ENCODE results near the gene FHL2. TPM values are rescaled to one million over a fixed set of nuclear protein-coding genes. Genes with fewer than 3 reads are reported as not detected.
A peak's percentile ranks its signal among the peaks of the same experiment; 100 is the strongest.

Gene FHL2
- total and polyA plus RNA-seq, 7 donors, result 24.7 to 114 (median 35.4) TPM

DNA sequence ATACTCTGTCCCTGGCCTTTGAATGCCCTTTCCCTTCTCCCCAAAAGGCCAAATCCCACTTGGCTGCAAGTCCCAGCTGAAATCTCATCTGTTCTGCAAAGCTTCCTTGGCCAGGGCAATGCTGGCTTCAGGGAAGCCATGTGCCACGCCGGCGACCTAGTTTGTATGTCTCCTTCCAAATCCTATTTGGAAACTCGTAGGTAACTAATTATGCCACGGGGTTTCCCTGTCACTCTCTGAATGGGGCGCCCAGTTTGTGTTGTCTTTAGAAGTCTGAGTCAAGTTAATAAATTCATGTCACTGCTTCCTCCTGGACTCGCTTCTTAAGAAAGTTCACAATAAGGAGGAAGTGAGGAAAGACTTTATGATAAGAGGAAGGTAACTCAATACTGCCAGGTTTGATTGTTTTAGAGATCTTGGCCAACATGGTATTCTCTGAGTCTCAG is 19.1 kb downstream of the FHL2 start:
- Histone ChIP-seq H3K36me3 (ENCODE audit: insufficient read depth in 1 of 2, low read depth in 1 of 2) (peaks cover 0 to 13% of the 10 kb centered on the region in 2 donors), H3K4me3 (peak overlapping the region; percentile 9), H3K27ac (peak overlapping the region; percentile 84), H3K9me3 (no peaks in the 10 kb centered on the region), H3K27me3 (ENCODE audit: insufficient read depth in 3 of 3, low read length in 2 of 3) (no peaks in the 10 kb centered on the region), H3K4me1 (peaks cover 93% of the 10 kb centered on the region)
- TF ChIP-seq, protein P1, sequence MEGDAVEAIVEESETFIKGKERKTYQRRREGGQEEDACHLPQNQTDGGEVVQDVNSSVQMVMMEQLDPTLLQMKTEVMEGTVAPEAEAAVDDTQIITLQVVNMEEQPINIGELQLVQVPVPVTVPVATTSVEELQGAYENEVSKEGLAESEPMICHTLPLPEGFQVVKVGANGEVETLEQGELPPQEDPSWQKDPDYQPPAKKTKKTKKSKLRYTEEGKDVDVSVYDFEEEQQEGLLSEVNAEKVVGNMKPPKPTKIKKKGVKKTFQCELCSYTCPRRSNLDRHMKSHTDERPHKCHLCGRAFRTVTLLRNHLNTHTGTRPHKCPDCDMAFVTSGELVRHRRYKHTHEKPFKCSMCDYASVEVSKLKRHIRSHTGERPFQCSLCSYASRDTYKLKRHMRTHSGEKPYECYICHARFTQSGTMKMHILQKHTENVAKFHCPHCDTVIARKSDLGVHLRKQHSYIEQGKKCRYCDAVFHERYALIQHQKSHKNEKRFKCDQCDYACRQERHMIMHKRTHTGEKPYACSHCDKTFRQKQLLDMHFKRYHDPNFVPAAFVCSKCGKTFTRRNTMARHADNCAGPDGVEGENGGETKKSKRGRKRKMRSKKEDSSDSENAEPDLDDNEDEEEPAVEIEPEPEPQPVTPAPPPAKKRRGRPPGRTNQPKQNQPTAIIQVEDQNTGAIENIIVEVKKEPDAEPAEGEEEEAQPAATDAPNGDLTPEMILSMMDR (IDR thresholded peaks at IDR 0.05), result no peak
- intact Hi-C loops (cut with DNase I), result loop anchor here (10.0 kb wide), 2 partner anchors 365 to 405 kb away; partner anchors contain the start of gene NCK2 (in 1 of the 2)
- DNase-seq (peak in 1 of 2 donors; percentile 81), ATAC-seq (peak; percentile 65 to 82 (median 76))
- WGBS, 3 donors, result 26 to 34% (median 28%) methylated on average over 7 of the region's 7 CpGs

DNA sequence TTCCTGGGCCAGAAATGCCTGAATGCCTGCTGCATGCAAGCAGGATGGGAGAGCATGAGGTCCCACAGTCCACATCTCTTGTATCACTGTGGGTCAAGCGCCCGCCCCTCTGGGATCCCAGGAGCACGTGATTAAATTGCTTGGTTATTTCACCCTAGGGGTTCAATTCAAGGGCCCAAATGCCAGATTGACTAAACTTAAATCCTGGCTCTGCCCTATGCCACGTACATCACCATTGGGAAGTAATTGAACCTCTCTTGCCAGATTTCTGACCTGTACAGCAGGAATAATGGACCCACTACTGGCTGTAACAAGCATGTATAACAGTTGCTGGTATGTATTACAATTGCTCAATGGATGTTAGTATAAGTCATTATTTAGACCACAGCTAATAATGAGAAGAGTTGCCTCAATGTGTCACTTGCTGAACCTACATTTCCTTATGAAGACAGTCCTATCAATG is 19.9 kb downstream of the FHL2 start:
- DNase-seq, result no peak
- TF ChIP-seq, protein P1 (IDR thresholded peaks at IDR 0.05), result no peak
- intact Hi-C loops (cut with DNase I), result loop anchor here (10.0 kb wide), 2 partner anchors 366 to 406 kb away; partner anchors contain the start of gene NCK2 (in 1 of the 2)

DNA sequence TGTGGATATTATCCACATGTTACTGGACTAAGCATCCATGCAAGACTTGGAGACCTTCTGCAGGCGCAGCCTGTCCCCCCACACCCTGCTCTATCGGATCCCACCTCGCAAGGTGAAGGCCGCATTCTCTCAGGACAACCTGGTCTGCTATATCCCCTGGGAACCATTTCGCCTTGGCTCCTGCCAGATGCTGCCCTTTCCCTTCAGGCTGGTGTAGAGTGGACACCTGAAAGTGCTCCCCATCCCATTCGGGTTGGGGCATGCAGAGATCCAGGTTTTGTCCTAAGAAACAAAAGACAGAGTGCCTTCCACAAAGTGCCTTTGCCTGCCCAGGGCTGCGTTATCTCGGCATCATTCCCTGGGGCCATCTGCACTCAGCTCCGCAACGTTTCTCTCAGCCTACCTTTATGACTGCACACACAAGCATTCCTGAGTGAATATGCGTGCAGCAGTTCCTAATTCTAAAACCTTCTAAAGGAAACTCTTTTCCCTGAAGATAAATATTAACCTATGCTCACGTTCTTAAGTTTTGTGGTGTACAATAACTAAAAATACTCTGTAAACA is 20.5 kb downstream of the FHL2 start:
- TF ChIP-seq, protein P1 (IDR thresholded peaks at IDR 0.05), result no peak
- Histone ChIP-seq H3K9me3 (no peaks in the 10 kb centered on the region), H3K27me3 (ENCODE audit: insufficient read depth in 3 of 3, low read length in 2 of 3) (no peaks in the 10 kb centered on the region), H3K4me1 (peaks cover 96% of the 10 kb centered on the region), H3K36me3 (ENCODE audit: insufficient read depth in 1 of 2, low read depth in 1 of 2) (no peaks in the 10 kb centered on the region), H3K4me3 (no peak overlapping the region), H3K27ac (peak overlapping the region; percentile 84)
- intact Hi-C loops (cut with DNase I), result loop anchor here (10.0 kb wide), 2 partner anchors 366 to 406 kb away; partner anchors contain the start of gene NCK2 (in 1 of the 2)
- DNase-seq (no peak), ATAC-seq (no peak)
- WGBS, 3 donors, result 76 to 88% (median 77%) methylated on average over 12 of the region's 12 CpGs

More for the DNA sequence above, 19.9 kb downstream of the FHL2 start:
- Histone ChIP-seq H3K4me3 (no peak overlapping the region), H3K27ac (peak overlapping the region; percentile 84), H3K4me1 (peaks cover 97% of the 10 kb centered on the region), H3K9me3 (no peaks in the 10 kb centered on the region), H3K36me3 (ENCODE audit: insufficient read depth in 1 of 2, low read depth in 1 of 2) (peaks cover 0 to 5% of the 10 kb centered on the region in 2 donors), H3K27me3 (ENCODE audit: insufficient read depth in 3 of 3, low read length in 2 of 3) (no peaks in the 10 kb centered on the region)
- ATAC-seq, result peak; percentile 9 to 40 (median 20)
- 51 to 64% (median 59%) methylated on average over 4 of the region's 4 CpGs for WGBS, 3 donors

DNA sequence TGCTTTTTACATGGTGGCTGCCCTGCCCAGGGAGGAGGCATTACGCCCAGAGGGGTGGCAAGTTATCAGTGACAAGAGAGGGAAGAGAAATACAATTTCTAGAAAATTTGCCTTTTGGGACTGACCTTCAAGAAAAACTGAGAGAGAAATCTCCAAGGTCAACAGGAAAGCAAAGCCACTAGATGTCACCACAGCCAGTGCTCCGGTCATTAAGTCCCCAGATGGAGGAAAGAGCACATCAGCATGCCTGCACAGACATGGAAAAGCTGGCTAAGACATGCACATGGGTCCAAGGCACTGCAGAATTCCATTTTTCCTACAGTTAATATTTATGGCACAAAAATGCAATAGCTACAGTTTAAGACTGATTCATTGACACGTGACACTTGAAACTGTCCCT is 21.0 kb downstream of the FHL2 start:
- H3K27me3 ChIP-seq (ENCODE audit: insufficient read depth in 3 of 3, low read length in 2 of 3), result no peaks in the 10 kb centered on the region
- TF ChIP-seq, protein P1 (IDR thresholded peaks at IDR 0.05), result peak; percentile 18
- no peaks in the 10 kb centered on the region for H3K36me3 ChIP-seq (ENCODE audit: insufficient read depth in 1 of 2, low read depth in 1 of 2)
- H3K4me3 ChIP-seq, result no peak overlapping the region
- no peak for ATAC-seq
- peak overlapping the region; percentile 79 for H3K27ac ChIP-seq
- peaks cover 96% of the 10 kb centered on the region for H3K4me1 ChIP-seq
- intact Hi-C loops (cut with DNase I), result loop anchor here (10.0 kb wide), 2 partner anchors 367 to 407 kb away; partner anchors contain the start of gene NCK2 (in 1 of the 2)
- no peaks in the 10 kb centered on the region for H3K9me3 ChIP-seq
- 71 to 86% (median 73%) methylated on average over 3 of the region's 3 CpGs for WGBS, 3 donors
- DNase-seq, result no peak
